HepG2 (cell line): ENCODE measurements around the gene MTFP1. TPM values are rescaled to one million over a fixed set of nuclear protein-coding genes. Genes with fewer than 3 reads are reported as not detected.

Experiments used
- ATAC-seq: fragments of 200-7000 bp; cut with Tn5 transposase; 3 replicates; pipeline ENCODE4 v1.9.1; 2020; ENCODE audit warnings: mild to moderate bottlenecking, moderate library complexity
- BruUV-seq: library from RNA; stranded (reverse); fragments of 400-500 nt; replicated peaks from 2 replicates; lab custom pipeline; 2021; lab: Mats Ljungman, UMichigan
- CTCF ChIA-PET: fragments of 300-600 bp; formaldehyde crosslinking; extraction: SDS; loops from one replicate; lab custom pipeline; 2021; ENCODE audit warnings: low total read pairs, inconsistent platforms, low intra/inter-chr PET ratio; lab: Yijun Ruan, JAX
- POLR2A ChIA-PET: fragments of 350-600 bp; sonication (Branson Sonifier 250); formaldehyde crosslinking; loops from one replicate; lab custom pipeline; 2020; ENCODE audit warnings: antibody characterized with exemption, inconsistent platforms; lab: Yijun Ruan, JAX
- DNase-seq: peaks from one replicate; pipeline ENCODE4 v3.0.0-alpha.2; 2015; ENCODE audit warnings: low spot score
- FAIRE-seq: peaks from 3 replicates; lab custom pipeline; 2011; peaks lifted over from hg19 to GRCh38; lab: Jason Lieb, UNC
- H2AFZ ChIP-seq: one replicate; pipeline ENCODE4 v1.6.1; 2011; ENCODE audit warnings: low read length, inconsistent platforms
- H3K27ac ChIP-seq: fragments of 300-600 bp; 3 replicates; pipeline ENCODE4 v1.8.0; 2011; ENCODE audit warnings: mixed run types, mild to moderate bottlenecking, mixed read lengths, low read length, inconsistent platforms; ENCODE audit not compliant: insufficient read depth; ENCODE audit errors: extremely low read length
- H3K27me3 ChIP-seq, 2 experiments: fragments of 200-600 bp in 1 of 2; 2 replicates in 1 of 2; 3 replicates in 1 of 2; pipeline versions ENCODE4 v1.6.0 to v1.8.0; 2011; ENCODE audit warnings: low read length in 2 of 2, mild to moderate bottlenecking in 2 of 2, moderate library complexity in 2 of 2, inconsistent platforms in 1 of 2; ENCODE audit not compliant: insufficient read depth in 2 of 2, control insufficient read depth in 1 of 2
- H3K36me3 ChIP-seq, 2 experiments: fragments of 200-600 bp in 1 of 2; replicated peaks in 1 of 2; 2 replicates in 1 of 2; 3 replicates in 1 of 2; pipeline versions ENCODE4 v1.5.1 to v1.8.0; 2011; ENCODE audit warnings: low read length in 2 of 2, inconsistent platforms in 1 of 2; ENCODE audit not compliant: insufficient read depth in 2 of 2, control insufficient read depth in 1 of 2
- H3K4me1 ChIP-seq: 2 replicates; pipeline ENCODE4 v1.5.1; 2012; ENCODE audit warnings: low read length, inconsistent platforms; ENCODE audit not compliant: insufficient read depth
- H3K4me2 ChIP-seq: 2 replicates; pipeline ENCODE4 v1.6.0; 2011; ENCODE audit warnings: low read depth, low read length, inconsistent platforms
- H3K4me3 ChIP-seq, 3 experiments: fragments of 200-600 bp in 1 of 3; sonication (generic), shearing (Covaris generic) in 1 of 3; replicated peaks in 1 of 3; 2 replicates each; pipeline ENCODE4 v1.5.1; 2011 to 2016; ENCODE audit warnings: low read length in 3 of 3, inconsistent platforms in 2 of 3, low read depth in 2 of 3, mild to moderate bottlenecking in 2 of 3, control low read depth in 1 of 3, mixed read lengths in 1 of 3; ENCODE audit not compliant: insufficient read depth in 1 of 3
- H3K79me2 ChIP-seq: one replicate; pipeline ENCODE4 v1.6.1; 2011; ENCODE audit warnings: low read length, inconsistent platforms; ENCODE audit not compliant: insufficient read depth
- H3K9ac ChIP-seq: 2 replicates; pipeline ENCODE4 v1.6.0; 2011; ENCODE audit warnings: mild to moderate bottlenecking, low read depth, low read length, inconsistent platforms; ENCODE audit not compliant: insufficient read depth
- H3K9me3 ChIP-seq: 2 replicates; pipeline ENCODE4 v1.5.1; 2012; ENCODE audit warnings: mild to moderate bottlenecking, low read length
- H4K20me1 ChIP-seq: 2 replicates; pipeline ENCODE4 v1.6.0; 2011; ENCODE audit warnings: inconsistent platforms, mild to moderate bottlenecking, low read length, moderate library complexity; ENCODE audit not compliant: insufficient read depth
- GTF3A ChIP-seq: sonication (generic); formaldehyde crosslinking; conservative IDR thresholded peaks from 2 replicates; pipeline ENCODE4 v1.4.0; 2020; ENCODE audit warnings: mild to moderate bottlenecking, missing genetic modification reagents
- ZBTB40 ChIP-seq, 2 experiments: fragments of 450-650 bp in 1 of 2; sonication (generic) in 1 of 2; formaldehyde crosslinking in 1 of 2; IDR thresholded peaks; 2 replicates each; pipeline versions ENCODE4 v1.6.1 to v1.8.0; 2016 to 2022; ENCODE audit warnings: antibody characterized with exemption in 1 of 2, mild to moderate bottlenecking in 1 of 2, missing genetic modification reagents in 1 of 2
- ZNF143 ChIP-seq: sonication (generic); formaldehyde crosslinking; IDR thresholded peaks from 2 replicates; pipeline ENCODE4 v1.4.0; 2020; ENCODE audit warnings: missing genetic modification reagents
- ZNF607 ChIP-seq: sonication (generic); formaldehyde crosslinking; IDR thresholded peaks from 2 replicates; pipeline ENCODE4 v1.5.1; 2020; ENCODE audit warnings: missing genetic modification reagents, mild to moderate bottlenecking, borderline replicate concordance
- WGBS: methylation state at CpG from one replicate; pipeline ENCODE4 v1.1.6; 2017; ENCODE audit warnings: low lambda C conversion rate; 5-methylcytosine and 5-hydroxymethylcytosine counted together
- in situ Hi-C: cut with HindIII; loops from 2 replicates; pipeline ENCODE4 v1.10.0; 2017; ENCODE audit warnings: low pct_unique_long_range_greater_than_20kb; ENCODE audit not compliant: extremely low pct_ligation_motif_present
- intact Hi-C: fragments of 100-400 bp; cut with micrococcal nuclease; formaldehyde crosslinking; loops from one replicate; pipeline ENCODE4 v1.10.0; 2022; ENCODE audit not compliant: unreplicated experiment
- polyA plus RNA-seq, 8 experiments: library from polyadenylated mRNA; depleted of rRNA in 3 of 8; stranded (reverse) in 7 of 8; unstranded in 1 of 8; fragments of >200 nt; fragmentation: Illumina TruSeq in 4 of 8; extraction: Trizol in 4 of 8; gene quantifications; 2 replicates each; pipeline versions ENCODE4 v1.2.1 to v1.2.3, GENCODE V29; 2011 to 2016; ENCODE audit warnings: low read depth in 4 of 8, missing spikeins in 1 of 8, mixed read lengths in 1 of 8; ENCODE audit not compliant: insufficient read depth in 1 of 8
- total RNA-seq, 5 experiments: library from RNA; depleted of rRNA; stranded (reverse); fragments of >200 nt; fragmentation: Illumina TruSeq; extraction: Trizol; gene quantifications; 2 replicates each; pipeline ENCODE4 v1.2.3, GENCODE V29; 2016; ENCODE audit warnings: low read depth in 1 of 5

Gene MTFP1
- total and polyA plus RNA-seq, 2 of the 13 experiments (the other 11 are each of a cell fraction or from before 2014, with no cell fraction given), result 29.5 to 45.6 TPM

- CTCF ChIA-PET, result no interaction called here
- Histone ChIP-seq H3K4me2 (no peak overlapping the region), H3K27ac (no peak overlapping the region), H3K9me3 (no peaks in the 10 kb centered on the region), H3K36me3 (no peaks in the 10 kb centered on the region), H3K4me3 (no peak overlapping the region), H3K27me3 (0 out of 5 replicates have a peak, but pooled peaks cover 0 to 4% of the 10 kb centered on the region in 2 experiments), H4K20me1 (no peaks in the 10 kb centered on the region), H3K9ac (no peak overlapping the region), H3K4me1 (peaks cover 42% of the 10 kb centered on the region), H2AFZ (no peak overlapping the region), H3K79me2 (no peaks in the 10 kb centered on the region)
- FAIRE-seq, result no peak
- DNase-seq, result no peak
- in situ Hi-C loops (no loop called here), intact Hi-C loops (no loop called here)
- POLR2A ChIA-PET, result interaction anchor here (1.3 to 2.8 kb wide), 2 partner anchors 10 to 15 kb away, joined by 4 to 26 read pairs; no protein-coding TSS in a partner anchor
- WGBS, result 70% methylated on average over 1 of the region's 1 CpG
- no TSS peak for BruUV-seq
- TF ChIP-seq ZBTB40 (IDR thresholded peaks at IDR 0.05) (no peak), ZBTB40 (CRISPR knock-in tag; IDR thresholded peaks at IDR 0.05) (no peak), GTF3A (CRISPR knock-in tag) (no peak), ZNF143 (CRISPR knock-in tag) (no peak), ZNF607 (CRISPR knock-in tag) (no peak)
- ATAC-seq, result no peak
Measured at GRCh38 chr22:30433773-30434172, 8.2 kb downstream of the MTFP1 start.
